HG03571 (cell line): ENCODE data around the gene LAMB1.

Experiments used
- ATAC-seq: cut with Tn5 transposase; IDR thresholded peaks from one replicate; pipeline ENCODE4 v1.9.1; 2021; ENCODE audit not compliant: unreplicated experiment

LAMB1 gene

GRCh38 chr7:107884066-107884818 is 118.7 kb downstream of the LAMB1 start:
- no peak for ATAC-seq

- no peak for ATAC-seq
Observed at GRCh38 chr7:107882766-107883165, 120.2 kb downstream of the LAMB1 start.

- ATAC-seq = peak; percentile 65
Observed at GRCh38 chr7:107879400-107880035, 123.4 kb downstream of the LAMB1 start.

- ATAC-seq = no peak
Observed at GRCh38 chr7:107878636-107879035, 124.3 kb downstream of the LAMB1 start.

- ATAC-seq = no peak
Observed at GRCh38 chr7:107877731-107878382, 125.1 kb downstream of the LAMB1 start.

GRCh38 chr7:107876916-107877315 is 126.0 kb downstream of the LAMB1 start:
- ATAC-seq = no peak

GRCh38 chr7:107874605-107875446 is 128.1 kb downstream of the LAMB1 start:
- ATAC-seq = peak; percentile 68

GRCh38 chr7:107874111-107874510 is 128.8 kb downstream of the LAMB1 start:
- ATAC-seq = no peak
